Retinal pigment epithelial cell (primary cell): ENCODE results near the gene AGBL4.

ENCODE experiments used
- DNase-seq: peaks from one replicate; pipeline ENCODE4 v3.0.0-alpha.2; 2010; ENCODE audit warnings: low read depth
- H3K4me3 ChIP-seq: 2 replicates; pipeline ENCODE4 v1.5.1; 2011; ENCODE audit warnings: mild to moderate bottlenecking, low read length, control low read depth, moderate library complexity
- TF ChIP-seq, protein P1 (sequence below): conservative IDR thresholded peaks from 2 replicates; pipeline ENCODE4 v1.5.1; 2011; ENCODE audit warnings: low read depth, low read length, control low read depth, inconsistent platforms

Gene AGBL4

DNA sequence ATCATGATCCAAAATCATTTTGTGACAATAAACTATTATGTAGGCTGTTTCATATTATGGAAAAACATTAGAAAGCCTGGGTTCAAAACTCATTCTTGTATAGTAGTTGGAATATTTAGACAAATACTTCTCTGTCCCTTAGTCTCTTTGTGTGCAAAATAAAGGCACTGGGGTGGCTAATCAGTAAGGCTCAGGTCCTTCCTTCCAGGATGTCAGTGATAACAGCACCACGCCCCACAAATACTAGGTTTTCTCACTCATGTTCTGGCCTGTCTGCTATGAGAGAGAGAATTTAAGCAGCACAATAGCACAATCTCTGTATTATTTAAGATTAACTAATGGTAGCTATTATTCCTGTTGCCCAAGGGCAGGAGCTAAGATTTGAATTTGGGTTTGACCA is 788.8 kb downstream of the AGBL4 start:
- TF ChIP-seq, protein P1, sequence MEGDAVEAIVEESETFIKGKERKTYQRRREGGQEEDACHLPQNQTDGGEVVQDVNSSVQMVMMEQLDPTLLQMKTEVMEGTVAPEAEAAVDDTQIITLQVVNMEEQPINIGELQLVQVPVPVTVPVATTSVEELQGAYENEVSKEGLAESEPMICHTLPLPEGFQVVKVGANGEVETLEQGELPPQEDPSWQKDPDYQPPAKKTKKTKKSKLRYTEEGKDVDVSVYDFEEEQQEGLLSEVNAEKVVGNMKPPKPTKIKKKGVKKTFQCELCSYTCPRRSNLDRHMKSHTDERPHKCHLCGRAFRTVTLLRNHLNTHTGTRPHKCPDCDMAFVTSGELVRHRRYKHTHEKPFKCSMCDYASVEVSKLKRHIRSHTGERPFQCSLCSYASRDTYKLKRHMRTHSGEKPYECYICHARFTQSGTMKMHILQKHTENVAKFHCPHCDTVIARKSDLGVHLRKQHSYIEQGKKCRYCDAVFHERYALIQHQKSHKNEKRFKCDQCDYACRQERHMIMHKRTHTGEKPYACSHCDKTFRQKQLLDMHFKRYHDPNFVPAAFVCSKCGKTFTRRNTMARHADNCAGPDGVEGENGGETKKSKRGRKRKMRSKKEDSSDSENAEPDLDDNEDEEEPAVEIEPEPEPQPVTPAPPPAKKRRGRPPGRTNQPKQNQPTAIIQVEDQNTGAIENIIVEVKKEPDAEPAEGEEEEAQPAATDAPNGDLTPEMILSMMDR, result no peak
- no peak overlapping the region for H3K4me3 ChIP-seq
- no peak for DNase-seq

DNA sequence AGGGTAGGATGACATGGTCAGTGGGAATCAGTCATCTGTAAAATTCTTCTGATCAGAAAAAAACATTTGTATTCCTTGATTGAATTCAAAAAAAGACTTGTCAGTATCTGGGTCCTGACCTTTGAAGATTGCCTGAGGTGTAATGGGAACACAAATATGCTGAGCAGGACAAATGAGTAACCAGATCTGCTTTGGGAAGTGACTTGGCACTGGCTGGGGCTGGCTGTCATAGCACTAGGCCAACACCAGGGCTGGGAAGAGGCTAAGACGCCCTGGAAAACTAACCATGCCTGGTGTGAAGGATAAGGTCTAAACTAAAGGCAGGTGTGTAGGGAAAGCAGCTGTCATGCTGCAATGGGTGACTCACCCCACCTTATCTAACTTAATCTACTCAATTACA is 794.2 kb downstream of the AGBL4 start:
- DNase-seq, result no peak
- H3K4me3 ChIP-seq, result no peak overlapping the region
- TF ChIP-seq, protein P1, result peak; percentile 42

DNA sequence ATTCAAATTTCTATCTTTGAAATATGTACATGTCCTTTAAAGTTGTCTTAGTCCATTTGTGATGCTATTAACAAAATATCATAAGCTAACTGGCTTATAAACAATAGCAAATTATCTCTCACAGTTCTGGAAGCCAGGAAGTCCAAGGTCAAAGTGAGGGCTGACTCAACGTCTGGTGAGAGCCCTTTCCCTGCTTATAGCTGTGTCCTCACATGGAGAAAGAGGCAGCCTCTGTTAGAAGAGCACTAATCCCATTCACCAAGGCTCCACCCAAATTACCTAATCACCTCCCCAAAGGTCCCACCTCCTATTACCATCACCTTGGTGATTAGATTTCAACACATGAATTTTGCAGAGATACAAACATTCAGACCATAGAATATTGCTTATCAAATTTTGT is 797.0 kb downstream of the AGBL4 start:
- no peak overlapping the region for H3K4me3 ChIP-seq
- peak; percentile 25 for DNase-seq
- TF ChIP-seq, protein P1, result no peak

DNA sequence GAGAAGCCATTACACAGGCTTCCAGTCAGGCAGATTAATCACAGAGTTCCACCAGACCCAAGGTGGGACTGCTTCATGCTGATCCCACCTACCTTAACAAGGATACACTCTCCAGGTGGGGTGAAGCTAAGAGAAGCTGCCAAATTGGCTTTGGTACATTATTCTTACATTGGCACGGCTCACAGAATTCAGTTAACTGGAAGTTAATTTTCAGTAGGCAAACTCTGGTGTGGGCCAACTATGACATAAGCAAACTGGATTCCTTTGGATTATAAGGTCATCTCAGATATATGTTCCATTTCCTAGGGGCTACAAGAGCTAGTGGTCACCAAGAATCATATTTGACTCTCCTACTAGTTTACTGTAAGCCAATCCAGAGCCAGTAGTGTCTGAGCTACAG is 798.3 kb downstream of the AGBL4 start:
- TF ChIP-seq, protein P1, result no peak
- no peak overlapping the region for H3K4me3 ChIP-seq
- peak; percentile 22 for DNase-seq

DNA sequence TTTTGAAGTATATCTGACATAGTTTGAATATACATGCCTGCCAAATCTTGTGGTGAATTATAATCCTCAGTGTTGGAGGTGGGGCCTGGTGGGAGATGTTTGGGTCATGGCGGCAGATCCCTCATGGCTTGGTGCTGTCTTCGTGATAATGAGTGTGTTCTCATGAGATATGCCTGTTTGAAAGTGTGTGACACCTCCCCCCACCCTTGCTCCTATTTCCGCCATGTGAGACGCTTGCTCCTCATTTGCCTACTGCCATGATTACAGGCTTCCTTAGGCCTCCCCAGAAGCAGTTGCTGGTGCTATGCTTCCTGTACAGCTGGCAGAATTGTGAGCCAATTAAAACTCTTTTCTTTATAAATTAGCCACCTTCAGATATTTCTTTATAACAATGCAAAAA is 810.5 kb downstream of the AGBL4 start:
- no peak overlapping the region for H3K4me3 ChIP-seq
- no peak for DNase-seq
- TF ChIP-seq, protein P1, result no peak

DNA sequence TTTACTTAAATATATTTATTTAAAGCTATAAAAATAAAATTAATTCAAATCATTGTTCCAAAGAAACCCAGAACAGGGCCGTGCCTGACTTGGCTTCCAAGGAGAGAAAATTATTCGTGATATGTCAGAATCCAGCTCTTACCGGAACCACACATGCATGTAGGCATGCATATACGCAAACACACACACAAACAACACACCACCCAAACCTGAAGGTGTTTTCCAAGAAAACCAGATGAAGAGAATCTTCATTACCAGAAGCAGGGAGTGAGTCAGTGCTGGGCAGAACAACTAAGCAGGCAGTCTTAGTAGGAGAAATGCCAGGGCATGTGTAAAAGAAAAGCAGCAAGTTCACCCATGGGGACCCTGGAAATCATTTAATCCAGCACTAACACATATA is 815.0 kb downstream of the AGBL4 start:
- TF ChIP-seq, protein P1, result no peak
- no peak for DNase-seq
- no peak overlapping the region for H3K4me3 ChIP-seq

DNA sequence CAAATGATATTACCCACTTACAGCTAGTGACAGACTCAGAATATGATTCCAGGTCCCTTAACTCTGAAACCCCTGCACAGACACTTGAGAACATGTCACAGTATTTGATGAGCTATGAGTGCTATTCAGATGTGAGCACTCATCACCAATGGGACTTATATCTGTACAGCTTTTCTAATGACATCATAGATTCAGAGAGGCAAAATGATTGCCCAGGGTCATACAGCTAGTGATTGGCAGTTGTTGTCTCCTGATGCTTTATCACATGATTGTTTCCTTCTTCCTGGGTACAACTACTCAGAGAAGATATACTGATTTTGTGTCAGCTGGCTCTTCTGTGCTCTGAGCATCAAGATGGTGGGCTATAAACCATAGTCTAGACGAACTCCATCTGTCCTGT is 819.0 kb downstream of the AGBL4 start:
- H3K4me3 ChIP-seq, result no peak overlapping the region
- TF ChIP-seq, protein P1, result no peak
- no peak for DNase-seq
